ENCODE measurements around the gene ATP6V0D1. TPM values are rescaled to one million over a fixed set of nuclear protein-coding genes. Genes with fewer than 3 reads are reported as not detected.

Gene ATP6V0D1
- total RNA-seq, 3 donors from 2014 or later, result 101 to 122 (median 104) TPM

DNA sequence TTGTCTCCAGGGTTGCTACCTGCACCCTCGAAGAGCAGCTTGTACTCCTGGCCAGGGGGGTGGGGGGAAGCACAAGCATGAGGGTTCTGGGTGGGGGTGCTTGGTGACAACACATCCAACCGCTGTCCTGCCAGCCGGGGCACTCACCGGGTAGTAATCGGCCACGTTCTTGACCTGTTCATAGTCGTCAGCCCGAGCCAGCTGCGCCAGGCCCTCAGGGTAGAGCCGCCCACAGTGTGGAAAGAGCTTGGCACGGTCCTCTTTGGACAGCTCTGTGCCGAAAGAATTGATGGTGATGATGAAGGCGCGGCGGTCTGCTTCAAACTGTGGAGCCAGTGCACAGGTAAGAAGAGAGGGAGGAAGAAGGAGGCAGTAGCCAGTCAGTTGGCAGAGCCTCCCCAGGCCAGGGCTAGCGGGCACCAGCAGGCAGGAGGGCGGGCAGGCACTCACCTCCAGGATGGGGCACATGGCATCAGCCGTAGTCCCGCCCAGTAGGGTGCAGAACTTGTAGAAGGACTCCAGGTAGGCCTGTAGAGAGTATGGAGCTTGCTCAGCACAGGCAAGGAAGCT, 42.0 kb downstream of the ATP6V0D1 start:
- no peaks in the 10 kb centered on the region for H3K27me3 ChIP-seq
- intact Hi-C loops (cut with DNase I; ENCODE audit: low total_unique reads), result no loop called here
- H3K36me3 ChIP-seq, result no peaks in the 10 kb centered on the region
- H3K9me3 ChIP-seq, result no peaks in the 10 kb centered on the region
- H3K27ac ChIP-seq, result peak overlapping the region; percentile 57 to 87
- peak; percentile 80 to 86 for DNase-seq (ENCODE audit: low spot score in 2 of 2)
- H3K4me1 ChIP-seq, result peaks cover 5 to 22% of the 10 kb centered on the region in 2 donors
- H3K4me3 ChIP-seq, result no peak overlapping the region
- TF ChIP-seq POLR2A (IDR thresholded peaks at IDR 0.05), result no peak
- TF ChIP-seq, protein P1, sequence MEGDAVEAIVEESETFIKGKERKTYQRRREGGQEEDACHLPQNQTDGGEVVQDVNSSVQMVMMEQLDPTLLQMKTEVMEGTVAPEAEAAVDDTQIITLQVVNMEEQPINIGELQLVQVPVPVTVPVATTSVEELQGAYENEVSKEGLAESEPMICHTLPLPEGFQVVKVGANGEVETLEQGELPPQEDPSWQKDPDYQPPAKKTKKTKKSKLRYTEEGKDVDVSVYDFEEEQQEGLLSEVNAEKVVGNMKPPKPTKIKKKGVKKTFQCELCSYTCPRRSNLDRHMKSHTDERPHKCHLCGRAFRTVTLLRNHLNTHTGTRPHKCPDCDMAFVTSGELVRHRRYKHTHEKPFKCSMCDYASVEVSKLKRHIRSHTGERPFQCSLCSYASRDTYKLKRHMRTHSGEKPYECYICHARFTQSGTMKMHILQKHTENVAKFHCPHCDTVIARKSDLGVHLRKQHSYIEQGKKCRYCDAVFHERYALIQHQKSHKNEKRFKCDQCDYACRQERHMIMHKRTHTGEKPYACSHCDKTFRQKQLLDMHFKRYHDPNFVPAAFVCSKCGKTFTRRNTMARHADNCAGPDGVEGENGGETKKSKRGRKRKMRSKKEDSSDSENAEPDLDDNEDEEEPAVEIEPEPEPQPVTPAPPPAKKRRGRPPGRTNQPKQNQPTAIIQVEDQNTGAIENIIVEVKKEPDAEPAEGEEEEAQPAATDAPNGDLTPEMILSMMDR (IDR thresholded peaks at IDR 0.05), result no peak
- no peak for TF ChIP-seq POLR2AphosphoS5 (IDR thresholded peaks at IDR 0.05)

DNA sequence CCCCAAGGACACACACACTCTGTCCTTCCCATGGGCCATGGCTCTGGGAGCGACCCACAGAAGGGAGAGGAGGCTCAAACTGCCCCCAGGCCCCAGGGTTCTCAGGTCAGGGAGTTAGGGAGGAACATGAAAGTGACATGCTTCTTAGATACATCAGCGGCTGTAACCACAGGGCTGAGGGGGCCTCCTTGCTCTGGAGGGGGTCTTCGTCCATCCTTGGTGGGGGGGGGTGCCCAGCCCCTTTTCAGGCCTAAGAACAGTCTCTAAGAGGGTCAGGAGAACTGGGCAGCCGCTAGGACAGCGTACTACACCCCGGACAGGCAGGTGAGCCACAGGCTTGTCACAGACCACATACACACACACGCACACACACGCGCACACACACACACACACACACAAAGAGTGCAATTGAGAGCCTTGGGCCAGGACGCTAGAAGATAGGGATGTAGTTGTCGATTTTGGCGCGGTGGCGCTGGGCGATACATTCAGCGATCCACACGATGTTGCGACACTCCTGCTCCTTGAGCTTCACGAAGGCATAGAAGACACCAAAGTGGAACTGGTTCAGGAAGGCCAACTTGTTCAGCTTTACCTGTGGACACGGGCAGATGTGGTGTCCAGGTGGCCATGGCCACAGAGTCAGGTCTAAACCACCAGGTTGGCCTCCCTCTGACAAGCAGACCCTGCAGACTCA, 42.7 kb downstream of the ATP6V0D1 start:
- intact Hi-C loops (cut with DNase I; ENCODE audit: low total_unique reads), result no loop called here
- H3K4me1 ChIP-seq, result peaks cover 0 to 22% of the 10 kb centered on the region in 2 donors
- H3K27ac ChIP-seq, result peak overlapping the region; percentile 57 to 87
- no peaks in the 10 kb centered on the region for H3K27me3 ChIP-seq
- H3K36me3 ChIP-seq, result no peaks in the 10 kb centered on the region
- no peak overlapping the region for H3K4me3 ChIP-seq
- TF ChIP-seq, protein P1 (IDR thresholded peaks at IDR 0.05), result no peak
- peak in 2 of 3 donors; percentile 10 to 65 for TF ChIP-seq POLR2AphosphoS5 (IDR thresholded peaks at IDR 0.05)
- no peak for TF ChIP-seq POLR2A (IDR thresholded peaks at IDR 0.05)
- no peaks in the 10 kb centered on the region for H3K9me3 ChIP-seq
- DNase-seq (ENCODE audit: low spot score in 2 of 2), result no peak

DNA sequence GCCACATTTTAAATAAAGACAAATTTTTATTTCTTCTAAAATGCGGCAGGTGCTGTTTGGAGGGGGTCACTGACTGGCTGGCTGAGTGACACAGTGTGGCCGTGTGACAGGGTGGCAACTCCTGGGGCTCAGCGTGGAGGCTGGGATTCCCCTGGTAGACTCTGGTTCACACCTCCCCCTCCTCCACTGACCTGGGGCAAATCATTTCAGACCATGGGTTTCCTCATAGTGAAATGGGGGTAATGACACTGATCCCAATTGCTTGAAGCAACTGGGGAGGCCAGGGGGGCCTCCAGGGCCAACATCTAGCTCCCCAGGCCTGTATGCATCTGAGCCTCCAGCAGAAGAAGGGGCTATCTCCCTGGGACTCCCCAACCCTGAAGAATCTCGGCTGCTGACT, 43.4 kb downstream of the ATP6V0D1 start:
- intact Hi-C loops (cut with DNase I; ENCODE audit: low total_unique reads), result no loop called here
- peaks cover 0 to 15% of the 10 kb centered on the region in 2 donors for H3K4me1 ChIP-seq
- no peaks in the 10 kb centered on the region for H3K27me3 ChIP-seq
- no peak overlapping the region for H3K4me3 ChIP-seq
- DNase-seq (ENCODE audit: low spot score in 2 of 2), result no peak
- peak overlapping the region in 1 of 2 donors; percentile 87 for H3K27ac ChIP-seq
- TF ChIP-seq, protein P1 (IDR thresholded peaks at IDR 0.05), result no peak
- TF ChIP-seq POLR2A (IDR thresholded peaks at IDR 0.05) (no peak), POLR2AphosphoS5 (IDR thresholded peaks at IDR 0.05) (no peak)
- H3K9me3 ChIP-seq, result no peaks in the 10 kb centered on the region
- no peaks in the 10 kb centered on the region for H3K36me3 ChIP-seq

DNA sequence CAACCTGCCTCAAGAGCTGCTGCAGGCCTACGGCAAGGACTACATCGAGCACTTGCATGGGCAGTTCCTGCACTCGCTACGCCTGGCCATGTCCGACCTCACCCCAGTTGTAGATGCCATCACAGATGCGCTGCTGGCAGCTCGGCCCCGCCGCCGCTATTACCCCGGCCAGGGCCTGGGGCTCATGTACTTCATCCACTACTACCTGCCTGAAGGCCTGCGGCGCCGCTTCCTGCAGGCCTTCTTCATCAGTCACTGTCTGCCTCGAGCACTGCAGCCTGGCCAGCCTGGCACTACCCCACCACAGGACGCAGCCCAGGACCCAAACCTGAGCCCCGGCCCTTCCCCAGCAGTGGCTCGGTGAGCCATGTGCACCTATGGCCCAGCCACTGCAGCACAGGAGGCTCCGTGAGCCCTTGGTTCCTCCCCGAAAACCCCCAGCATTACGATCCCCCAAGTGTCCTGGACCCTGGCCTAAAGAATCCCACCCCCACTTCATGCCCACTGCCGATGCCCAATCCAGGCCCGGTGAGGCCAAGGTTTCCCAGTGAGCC, 44.2 kb downstream of the ATP6V0D1 start:
- TF ChIP-seq POLR2A (IDR thresholded peaks at IDR 0.05) (no peak), POLR2AphosphoS5 (IDR thresholded peaks at IDR 0.05) (no peak)
- TF ChIP-seq, protein P1 (IDR thresholded peaks at IDR 0.05), result no peak
- H3K4me3 ChIP-seq, result no peak overlapping the region
- peaks cover 0 to 7% of the 10 kb centered on the region in 2 donors for H3K4me1 ChIP-seq
- no peaks in the 10 kb centered on the region for H3K27me3 ChIP-seq
- no peak for DNase-seq (ENCODE audit: low spot score in 2 of 2)
- H3K9me3 ChIP-seq, result no peaks in the 10 kb centered on the region
- H3K36me3 ChIP-seq, result no peaks in the 10 kb centered on the region
- intact Hi-C loops (cut with DNase I; ENCODE audit: low total_unique reads), result no loop called here
- H3K27ac ChIP-seq, result no peak overlapping the region

DNA sequence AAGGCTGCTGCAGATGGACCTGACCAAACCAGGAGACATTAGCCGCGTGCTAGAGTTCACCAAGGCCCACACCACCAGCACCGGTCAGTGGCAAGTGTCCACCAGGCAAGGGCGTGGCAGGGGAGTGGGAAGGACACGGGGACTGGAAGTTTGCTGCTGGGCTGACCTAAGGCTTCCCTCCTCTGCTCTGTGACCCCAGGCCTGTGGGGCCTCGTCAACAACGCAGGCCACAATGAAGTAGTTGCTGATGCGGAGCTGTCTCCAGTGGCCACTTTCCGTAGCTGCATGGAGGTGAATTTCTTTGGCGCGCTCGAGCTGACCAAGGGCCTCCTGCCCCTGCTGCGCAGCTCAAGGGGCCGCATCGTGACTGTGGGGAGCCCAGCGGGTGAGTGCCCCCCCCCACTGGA, 45.2 kb downstream of the ATP6V0D1 start:
- no peaks in the 10 kb centered on the region for H3K9me3 ChIP-seq
- no peaks in the 10 kb centered on the region for H3K27me3 ChIP-seq
- intact Hi-C loops (cut with DNase I; ENCODE audit: low total_unique reads), result no loop called here
- H3K36me3 ChIP-seq, result no peaks in the 10 kb centered on the region
- DNase-seq (ENCODE audit: low spot score in 2 of 2), result no peak
- no peak overlapping the region for H3K27ac ChIP-seq
- TF ChIP-seq POLR2AphosphoS5 (IDR thresholded peaks at IDR 0.05), result no peak
- peaks cover 0 to 4% of the 10 kb centered on the region in 2 donors for H3K4me1 ChIP-seq
- H3K4me3 ChIP-seq, result no peak overlapping the region
